HG03066 (cell line): ENCODE measurements around the gene RPAIN.

Experiments used
- ATAC-seq: cut with Tn5 transposase; IDR thresholded peaks from one replicate; pipeline ENCODE4 v1.9.1; 2021; ENCODE audit warnings: low read depth; ENCODE audit not compliant: unreplicated experiment

Gene RPAIN, protein sequence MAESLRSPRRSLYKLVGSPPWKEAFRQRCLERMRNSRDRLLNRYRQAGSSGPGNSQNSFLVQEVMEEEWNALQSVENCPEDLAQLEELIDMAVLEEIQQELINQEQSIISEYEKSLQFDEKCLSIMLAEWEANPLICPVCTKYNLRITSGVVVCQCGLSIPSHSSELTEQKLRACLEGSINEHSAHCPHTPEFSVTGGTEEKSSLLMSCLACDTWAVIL

DNA sequence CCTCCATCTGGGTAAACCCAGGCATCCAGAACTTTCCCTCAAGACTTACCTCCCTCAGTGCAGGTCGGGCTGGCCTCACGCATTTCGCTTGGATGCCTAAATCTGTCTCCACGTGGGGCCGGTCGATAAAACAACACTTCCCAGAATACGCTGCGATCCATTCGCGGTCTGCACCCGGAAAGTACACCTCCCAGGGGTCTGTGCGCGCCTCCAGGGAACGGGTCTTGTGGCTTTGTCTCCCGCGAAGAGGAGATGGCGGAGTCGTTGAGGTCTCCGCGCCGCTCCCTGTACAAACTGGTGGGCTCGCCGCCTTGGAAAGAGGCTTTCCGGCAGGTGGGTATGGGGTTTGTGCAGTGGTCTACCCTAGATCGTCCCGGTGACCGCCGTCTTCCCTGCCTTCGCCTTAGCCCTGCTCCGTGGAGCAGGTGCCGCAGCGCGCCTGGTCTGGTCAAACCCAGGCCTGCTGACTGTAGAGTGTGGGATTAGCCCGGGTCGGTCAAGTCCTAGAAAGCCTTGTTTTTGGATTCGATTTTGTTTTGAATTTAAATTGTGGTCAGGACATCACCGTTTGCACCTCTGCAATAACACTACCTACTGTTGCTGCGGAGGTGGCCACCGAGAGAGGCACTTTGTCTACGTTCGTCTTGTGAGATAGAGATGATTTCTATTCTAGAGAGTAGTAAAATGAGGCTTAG lies at the start of gene RPAIN:
Gene RPAIN (plus strand): TSS at position 224 of the 695 bp plus-strand sequence. CDS start 29 bp downstream, at position 253.
- ATAC-seq = peak; percentile 62

DNA sequence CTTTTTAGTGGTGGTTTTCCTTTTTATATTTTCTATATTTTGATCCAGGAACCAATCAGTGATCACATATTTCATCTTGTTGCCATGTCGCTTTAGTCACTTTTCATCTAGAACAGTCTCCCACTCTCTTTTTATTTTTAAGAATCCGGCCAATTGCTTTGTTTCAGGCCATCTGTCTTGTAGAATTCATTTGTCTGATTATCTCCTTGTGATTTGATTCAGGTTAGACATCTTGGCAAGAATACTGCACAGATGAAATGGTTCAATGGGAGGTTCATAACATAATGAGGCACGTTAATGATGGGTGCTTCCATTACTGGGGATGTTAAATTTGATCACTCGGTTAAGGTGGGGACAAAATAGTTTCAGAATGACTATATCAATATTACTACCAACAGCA lies 49.6 kb upstream of the RPAIN start:
- ATAC-seq = no peak

DNA sequence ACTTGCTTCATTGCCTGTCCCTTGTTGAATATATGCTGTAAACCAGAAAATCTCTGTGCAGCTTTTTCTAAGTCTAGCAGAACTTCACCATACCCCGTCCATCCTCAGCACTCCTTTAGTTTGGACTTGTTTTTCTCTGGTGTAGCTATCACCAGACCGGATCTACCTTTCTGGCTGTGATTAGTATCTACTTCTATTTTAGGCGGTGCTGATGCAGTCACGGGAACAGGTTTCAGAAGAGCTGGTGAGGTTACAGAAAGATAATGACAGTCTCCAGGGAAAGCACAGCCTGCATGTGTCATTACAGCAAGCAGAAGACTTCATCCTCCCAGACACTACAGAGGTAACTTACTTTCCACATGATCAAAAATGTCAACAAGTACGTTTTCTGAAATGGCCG lies 46.9 kb upstream of the RPAIN start:
- no peak for ATAC-seq

DNA sequence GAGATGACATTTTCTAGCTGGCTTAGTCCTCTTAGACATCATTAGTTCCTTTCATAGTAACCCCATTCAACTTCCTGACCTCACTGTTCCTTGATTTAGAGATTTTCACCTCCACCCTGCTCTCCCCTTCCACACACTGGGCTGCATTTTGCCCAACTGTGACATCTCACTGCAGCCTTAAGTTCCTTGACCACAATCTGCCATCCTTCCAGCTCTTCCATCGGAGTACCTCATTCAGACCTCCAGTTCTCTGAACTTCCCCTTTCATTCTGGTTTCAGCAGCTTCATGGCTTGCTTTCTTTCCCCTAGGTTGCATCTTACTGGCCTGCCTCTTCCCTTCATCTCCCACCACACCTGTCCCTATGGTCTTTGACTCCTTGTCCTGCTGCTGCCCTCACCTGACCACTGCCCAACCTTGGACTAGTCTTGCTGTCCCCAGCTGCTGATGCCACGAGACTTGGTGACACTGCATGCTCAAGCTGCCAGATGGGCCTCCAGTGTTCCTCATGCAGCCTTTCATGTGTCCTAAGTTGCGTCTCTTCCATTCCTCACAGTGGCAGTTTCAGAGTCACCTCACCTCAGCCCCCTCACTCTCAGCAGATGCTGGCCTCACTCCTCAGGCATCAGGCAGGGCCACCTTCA lies 41.3 kb upstream of the RPAIN start:
- ATAC-seq = no peak

DNA sequence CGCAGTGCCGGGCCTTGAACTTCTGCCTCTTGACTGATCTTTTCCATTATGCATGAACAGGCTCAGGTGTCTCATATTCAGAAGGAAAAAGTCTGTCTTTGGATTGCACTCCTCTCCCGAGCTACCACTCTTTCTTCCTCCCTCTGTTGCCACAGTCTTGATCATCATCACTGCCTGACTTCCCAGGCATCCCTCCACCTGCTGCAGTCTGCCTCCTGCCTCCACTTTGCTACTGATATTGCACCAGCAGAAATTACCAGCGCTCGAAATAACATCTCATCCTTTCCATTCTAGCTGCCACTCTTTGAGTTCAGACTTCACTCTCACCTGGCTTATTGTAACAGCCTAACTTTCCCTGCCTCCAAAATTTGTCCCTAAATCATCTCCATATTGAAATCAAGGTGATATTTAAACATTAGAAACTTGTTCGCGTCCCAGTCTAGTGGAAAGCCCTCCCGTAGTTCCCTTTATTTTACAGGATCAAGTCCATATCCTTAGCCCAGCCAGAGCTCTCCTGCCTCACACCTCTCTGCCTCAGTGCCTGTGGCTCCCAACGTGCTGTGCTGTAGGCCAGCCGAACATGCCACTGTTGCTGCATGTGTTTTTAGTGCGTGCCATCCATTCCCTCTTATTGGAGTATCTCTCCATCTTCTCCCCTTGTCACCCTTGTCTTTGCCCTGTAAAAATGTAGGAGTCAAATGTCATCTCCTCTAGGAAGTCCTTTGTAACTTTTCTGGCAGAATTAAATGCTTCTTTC lies 40.5 kb upstream of the RPAIN start:
- no peak for ATAC-seq

DNA sequence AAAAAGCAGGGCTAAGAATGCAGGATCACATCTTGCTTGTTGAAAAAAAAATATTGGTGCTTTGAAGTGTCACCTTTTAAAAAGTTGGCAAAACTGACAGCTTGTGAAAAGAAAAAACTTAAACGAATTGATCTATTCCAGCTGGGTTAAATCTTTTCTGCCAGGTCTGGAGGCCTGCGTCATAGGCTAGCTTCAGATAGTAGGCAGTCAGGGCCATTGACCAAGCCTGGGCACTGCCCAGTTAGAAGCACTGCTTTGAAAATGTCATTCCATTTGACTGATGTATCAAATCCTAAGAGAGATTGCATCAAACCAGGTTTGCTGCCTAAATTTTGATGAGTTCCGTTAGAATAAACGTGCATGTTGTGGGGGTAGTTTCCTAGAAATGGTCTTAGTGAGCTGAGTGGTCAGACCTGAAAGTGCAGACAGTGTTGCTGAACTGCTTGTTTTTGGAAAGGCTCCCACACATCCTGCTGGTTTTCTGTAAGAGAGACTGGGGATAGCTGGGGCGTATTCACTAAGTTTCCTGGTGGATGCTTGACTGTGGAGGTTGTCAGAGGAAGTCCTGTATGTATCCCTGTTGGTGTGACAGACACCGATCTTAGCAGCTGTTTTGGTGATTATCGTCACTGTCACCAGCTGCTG lies 39.4 kb upstream of the RPAIN start:
- ATAC-seq = no peak

DNA sequence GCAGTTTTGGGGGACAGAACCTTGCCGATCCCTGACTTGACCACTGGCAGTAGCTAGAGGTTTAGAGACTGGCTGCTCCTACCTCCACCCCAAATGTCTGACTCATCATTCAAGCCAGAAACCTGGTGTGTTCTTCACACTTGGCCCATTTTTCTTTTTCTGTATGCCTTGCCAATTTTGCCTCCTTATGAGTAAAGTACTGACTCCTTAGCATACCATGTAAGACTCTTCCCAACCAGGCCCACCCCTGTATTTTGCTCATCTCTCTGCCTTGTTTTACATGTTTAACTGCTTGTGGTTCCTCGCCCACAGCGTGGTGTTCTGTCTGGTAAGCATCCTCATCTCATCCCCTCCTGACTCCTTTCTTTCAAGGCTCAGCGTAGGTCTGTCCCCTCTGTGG lies 38.4 kb upstream of the RPAIN start:
- no peak for ATAC-seq

DNA sequence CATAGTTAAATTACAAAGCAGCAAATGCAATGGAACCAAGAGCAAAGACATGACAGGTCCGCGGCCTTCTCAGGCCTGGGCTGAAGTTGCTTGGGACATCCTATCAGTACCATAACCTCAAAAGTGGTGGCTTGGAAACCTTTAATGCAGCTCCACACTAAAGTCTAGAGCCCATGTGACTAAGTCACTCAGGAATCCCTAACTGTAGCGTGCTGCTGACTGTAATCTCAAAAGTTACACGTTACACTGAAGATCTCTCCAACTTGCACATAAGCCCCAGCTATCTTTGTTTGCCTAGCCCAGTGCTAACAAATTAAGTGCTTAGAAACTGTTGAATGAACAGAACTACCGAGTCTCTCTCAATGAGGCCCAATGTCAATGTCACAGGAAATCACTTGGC lies 28.3 kb upstream of the RPAIN start:
- ATAC-seq = no peak

DNA sequence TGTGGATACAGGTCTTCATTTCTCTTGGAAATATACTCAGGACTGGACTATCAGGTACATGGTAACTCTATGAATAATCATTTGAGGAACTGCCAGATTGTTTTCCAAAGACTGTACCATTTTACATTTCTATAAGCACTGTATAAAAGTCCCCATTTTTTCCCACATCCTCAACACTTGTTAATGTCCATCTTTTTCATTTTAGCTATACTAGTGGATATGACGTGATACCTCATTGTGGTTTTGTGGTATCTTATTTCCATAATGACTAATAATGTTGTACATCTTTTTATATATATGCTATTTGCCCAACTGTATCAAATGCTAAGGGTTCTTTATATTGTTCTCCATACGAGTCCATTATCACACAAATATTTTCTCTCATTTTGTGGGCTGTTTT lies 23.4 kb upstream of the RPAIN start:
- ATAC-seq = no peak

DNA sequence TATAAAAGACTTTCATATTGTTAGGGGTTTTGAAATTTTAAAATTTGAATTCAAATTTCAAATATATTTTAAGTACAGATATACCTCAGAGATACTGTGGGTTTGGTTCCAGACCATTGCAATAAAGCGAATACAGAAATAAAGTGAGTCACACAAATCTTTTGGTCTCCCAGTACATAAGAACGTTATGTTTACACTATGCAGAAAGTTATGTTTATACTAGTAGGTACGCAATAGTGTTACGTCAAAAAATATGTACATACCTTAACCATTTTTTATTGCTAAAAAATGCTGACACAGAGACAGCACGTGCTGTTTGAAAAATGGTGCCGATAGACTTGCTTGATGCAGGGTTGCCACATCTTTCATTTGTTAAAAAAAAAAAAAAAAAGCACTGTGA lies 20.2 kb upstream of the RPAIN start:
- no peak for ATAC-seq

DNA sequence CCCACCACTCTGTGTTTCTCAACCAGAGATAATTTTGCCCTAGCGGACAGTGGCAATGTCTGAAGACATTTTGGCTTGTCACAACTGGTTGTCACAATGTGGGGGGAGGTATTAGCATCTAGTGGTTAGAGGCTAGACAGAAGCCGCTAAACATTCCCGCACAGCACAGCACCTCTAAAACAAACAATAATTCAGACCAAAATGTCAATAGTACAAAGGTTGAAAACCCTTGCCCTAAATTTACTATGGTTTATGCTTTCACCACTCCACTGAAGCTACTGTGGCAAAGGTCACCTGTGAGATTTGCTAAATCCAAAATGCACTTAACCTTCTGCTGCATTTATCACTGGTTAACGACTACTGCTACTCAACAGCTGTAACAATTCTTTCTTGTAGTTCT lies 14.6 kb upstream of the RPAIN start:
- ATAC-seq = no peak

DNA sequence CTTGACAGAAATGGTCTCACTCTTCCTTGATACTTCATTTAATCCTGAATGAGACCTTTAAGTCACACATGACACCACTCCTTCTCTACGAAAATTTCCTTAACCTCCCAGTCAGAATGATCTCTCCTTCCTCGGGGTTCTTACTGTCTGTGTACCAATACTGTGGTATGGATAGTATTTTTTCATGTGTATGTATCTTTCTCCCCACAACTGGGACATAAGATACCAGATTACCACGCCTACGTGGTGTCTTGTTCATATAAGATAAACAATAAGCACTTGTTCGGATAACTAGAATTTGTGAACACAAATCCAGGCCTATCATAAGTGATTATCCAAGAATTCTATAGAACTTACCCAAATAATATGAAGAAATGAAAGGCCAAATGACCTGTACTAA lies 11.8 kb upstream of the RPAIN start:
- ATAC-seq = no peak

DNA sequence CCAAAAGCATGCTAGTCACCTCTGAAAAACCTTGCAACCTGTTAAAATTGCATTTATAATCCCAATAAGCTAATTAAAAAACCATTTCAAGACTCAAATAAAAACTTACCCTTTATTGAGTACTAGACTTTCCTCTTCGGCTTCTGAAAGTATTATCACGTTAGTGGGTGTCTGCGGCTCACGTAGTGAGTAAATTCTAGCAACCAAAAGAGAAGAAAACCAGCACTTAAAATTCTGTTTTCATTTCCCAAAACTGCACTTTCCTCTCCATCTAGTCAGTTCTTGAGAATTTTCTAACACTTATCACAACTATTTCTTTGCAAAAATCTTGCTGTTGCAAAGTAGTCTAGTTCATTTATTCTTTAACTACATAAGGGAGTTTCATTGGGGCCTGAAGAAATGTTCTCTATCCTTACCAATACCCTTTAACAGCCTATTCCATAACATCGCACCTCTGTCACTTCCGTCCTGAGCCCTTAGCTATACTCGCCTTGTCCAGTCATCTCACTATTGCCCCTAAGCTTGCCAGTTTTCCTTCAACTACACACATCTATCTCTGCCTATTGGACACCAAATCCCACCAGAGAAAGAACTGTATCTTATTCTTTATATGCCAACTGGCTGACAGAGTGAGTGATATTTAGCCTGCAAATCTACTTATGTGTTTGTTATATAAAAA lies 9.2 kb upstream of the RPAIN start:
- no peak for ATAC-seq

DNA sequence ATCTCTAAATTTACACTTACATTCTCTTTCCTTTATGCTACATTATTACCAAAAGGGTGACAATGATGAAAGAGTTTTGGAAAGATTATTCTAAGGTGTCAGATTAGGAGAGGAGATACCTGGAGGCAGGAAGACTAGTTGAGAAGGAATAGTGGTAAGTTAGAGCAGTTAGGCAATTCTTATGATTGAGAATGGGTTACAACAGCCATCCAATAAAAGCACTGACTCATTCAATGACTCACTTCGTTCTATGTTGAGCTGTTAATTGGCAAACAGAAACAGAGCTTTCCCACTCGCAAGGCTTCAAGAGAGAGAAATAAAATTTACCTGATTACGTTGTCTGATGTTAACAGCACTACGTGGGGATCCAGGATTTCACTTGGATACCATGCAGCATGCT lies 6.3 kb upstream of the RPAIN start:
- ATAC-seq = no peak

DNA sequence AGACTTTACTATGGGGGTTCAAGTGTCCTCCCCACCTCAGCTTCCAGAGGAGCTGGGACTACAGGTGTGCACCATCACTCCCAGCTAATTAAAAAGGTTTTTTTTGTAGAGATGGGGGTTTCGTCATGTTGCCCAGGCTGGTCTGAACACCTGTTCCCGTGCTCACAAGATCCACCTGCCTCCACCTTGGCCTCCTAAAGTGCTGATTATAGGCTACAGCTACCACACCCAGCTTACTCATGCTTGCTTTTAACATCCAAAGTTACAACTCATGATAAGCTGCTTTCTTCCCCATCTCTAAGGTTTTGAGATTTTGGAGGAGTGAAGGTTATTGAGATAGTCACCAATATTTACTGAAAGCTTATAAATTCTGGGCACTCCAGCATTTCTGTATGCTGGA lies 3.1 kb upstream of the RPAIN start:
- ATAC-seq = no peak

DNA sequence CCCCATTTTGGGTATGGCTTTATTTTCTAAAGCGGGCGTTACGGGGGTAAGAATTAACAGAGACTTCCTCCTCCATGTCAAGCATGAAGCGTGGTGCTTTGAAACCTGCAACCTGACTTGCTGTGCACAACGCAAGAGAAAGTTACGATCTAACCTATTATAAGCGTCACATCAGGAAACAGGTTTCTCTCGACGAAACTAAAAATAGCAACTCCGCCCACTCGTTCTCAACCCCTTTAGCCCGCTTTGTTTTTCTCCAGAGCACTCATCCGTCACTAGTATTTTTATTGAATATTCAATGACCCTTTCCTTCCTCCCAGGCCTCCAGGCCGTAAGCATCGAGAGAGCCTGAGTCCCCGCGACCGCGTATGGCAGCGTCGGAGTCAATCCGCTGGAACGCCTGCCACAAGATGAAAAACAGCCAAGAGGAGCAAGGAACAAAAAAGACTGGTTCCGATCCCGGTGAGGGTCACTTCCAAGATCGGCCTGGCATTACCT lies 1.1 kb upstream of the RPAIN start:
- ATAC-seq = no peak

DNA sequence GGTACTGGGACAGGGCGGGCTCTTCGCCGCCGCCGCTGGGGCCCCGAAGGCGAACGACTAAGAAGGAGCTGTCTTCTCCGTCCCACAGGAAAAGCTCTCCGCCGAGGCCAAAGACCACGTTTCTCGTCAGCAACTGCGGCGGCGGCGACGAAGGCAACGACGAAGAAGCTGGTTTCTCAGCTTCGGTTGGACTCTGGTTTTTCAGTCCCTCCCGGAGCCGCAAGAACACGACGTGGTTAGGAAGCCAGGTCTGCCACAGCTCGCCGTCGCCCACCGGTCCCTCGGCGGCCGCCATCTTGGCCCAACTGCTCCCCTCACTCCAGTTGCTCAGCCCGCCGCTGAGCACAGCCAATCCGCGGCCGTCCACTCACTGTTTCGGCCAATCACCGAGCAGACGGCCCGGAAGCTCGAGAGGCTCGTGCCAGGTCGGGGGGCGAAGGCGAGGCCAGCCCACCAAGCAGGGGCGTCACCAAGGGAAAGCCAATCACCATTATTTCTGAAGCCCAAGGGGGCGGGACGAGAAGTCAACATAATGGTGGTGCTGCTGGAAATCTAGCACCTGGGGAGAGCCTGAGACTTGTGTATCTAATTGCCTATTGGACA lies 525 bp upstream of the RPAIN start, which contains the start of gene NUP88:
Gene NUP88 (minus strand): TSS at position 307 of the 603 bp plus-strand sequence. CDS start 12 bp downstream, at position 295.
- ATAC-seq = peak; percentile 79

DNA sequence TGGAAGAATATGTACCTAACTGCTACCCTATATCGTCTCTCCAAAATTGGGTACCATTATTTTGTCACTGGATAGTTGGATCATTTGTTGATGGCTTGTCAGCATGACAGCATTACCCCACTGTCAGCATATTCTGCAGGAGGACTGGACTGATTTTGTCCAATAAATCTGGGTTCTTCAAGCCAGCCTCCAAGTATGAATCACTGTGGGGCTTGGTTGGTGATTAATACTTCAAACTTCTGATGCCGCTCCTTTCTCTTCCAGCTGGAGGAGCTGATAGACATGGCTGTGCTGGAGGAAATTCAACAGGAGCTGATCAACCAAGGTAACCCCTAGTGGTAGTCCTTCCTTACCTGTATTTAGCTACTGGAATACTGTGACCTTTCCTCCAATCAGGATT lies 2.5 kb downstream of the RPAIN start:
- ATAC-seq = no peak

DNA sequence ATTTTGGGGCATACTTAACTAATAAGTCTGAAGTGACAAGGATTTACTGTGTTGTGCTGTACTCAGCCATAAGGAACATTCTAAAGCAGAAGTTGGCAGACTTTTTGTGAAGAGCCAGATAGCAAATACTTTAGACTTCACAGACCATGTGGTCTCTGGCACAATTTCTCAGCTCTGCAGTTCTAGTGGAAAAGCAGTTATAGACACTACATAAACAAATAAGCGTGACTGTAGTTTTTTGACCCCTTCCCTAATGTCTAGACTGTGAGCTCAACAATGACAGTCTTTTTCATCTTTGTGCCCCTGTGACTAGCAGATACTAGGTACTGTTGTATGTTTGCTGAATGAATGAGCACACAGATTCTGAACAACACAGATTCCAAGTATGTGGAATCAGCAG lies 4.9 kb downstream of the RPAIN start:
- ATAC-seq = no peak

DNA sequence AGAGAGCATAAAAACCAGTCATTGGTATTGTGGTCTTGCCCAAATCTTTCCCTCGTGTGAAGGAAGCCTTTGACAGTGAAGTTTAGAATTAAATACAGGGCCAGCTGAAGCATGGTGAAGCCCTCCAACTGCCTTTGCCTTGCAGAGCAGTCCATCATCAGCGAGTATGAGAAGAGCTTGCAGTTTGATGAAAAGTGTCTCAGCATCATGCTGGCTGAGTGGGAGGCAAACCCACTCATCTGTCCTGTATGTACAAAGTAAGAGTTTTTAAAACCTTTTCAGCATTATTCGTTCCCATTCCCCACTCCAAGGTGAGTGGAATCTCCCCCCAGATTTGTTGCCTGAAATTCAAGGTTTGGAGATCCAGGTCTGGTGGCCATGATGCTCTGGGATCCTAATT lies 5.8 kb downstream of the RPAIN start:
- ATAC-seq = no peak
